ENCODE data around the gene KDM7A.

Gene KDM7A

DNA sequence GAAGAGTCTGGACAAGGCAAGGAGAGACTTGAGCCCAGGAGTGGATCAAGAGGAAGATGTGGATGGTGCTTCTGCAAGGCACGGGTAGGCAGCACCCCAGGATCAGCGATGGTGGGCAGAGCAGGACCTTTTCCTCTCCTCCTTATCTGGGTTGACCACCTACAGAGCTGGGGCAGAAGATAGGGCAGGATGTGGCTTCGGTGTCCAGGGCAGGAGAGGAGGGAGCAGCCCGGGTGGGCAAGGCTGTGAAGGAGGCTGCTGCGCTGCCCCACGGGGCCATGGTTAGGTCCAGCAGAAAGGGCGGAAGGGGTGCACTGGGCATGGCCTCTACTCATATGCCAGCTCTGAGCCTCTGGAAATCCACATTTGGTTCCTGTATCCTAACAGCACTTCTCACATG lies 94.0 kb downstream of the KDM7A start:
- DNase-seq (ENCODE audit: low read depth in 2 of 2) = no peak

DNA sequence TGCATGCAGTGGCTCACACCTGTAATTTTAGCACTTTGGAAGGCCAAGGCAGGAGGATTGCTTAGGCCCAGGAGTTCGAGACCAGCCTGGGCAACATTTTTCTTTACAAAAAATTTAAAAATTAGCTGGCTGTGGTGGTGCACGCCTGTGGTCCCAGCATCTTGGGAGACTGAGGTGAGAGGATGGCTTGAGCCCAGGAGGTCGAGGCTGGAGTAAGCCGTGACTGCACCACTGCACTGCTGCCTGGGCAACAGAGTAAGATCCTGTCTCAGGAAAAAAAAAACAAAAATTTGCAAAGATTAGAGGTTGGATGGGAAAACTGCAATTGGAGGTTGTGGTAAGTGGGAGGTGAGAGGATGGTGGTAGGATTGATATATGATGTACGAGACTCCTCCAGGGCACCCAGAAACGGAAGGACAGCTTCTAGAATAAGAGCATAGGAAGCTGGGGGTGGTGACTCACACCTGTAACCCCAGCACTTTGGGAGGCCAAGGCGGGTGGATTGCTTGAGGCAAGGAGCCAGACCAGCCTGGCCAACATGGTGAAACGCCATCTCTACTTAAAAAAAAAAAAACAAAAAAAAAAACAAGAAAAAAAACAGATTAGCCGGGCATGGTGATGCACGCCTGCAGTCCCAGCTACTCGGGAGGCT lies 94.9 kb downstream of the KDM7A start:
- DNase-seq (ENCODE audit: low read depth in 2 of 2) = no peak

DNA sequence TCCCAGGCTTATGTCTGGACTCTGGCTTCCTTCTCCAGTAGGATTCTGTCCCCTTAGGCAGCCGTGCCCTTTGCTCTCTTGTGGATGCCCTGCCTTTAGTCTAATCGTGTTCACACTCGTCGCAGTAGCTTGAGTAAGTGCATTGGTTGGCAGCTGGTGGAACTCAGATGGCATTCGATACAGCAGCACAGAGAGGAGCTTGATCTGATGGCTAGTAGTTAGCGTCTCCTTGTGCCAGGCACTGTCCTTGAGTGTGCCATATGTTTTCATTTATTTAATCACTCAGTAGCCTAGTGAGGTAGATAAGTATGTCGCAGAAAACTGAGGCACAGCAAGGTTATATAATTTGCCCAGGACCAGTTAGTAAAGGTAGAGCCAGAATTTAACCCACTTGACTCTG lies 95.9 kb downstream of the KDM7A start:
- DNase-seq (ENCODE audit: low read depth in 2 of 2) = no peak

- DNase-seq (ENCODE audit: low read depth in 2 of 2) = no peak
These were observed 97.7 kb downstream of the KDM7A start for GRCh38 chr7:140079121-140079536.

GRCh38 chr7:140078392-140078791 lies 98.4 kb downstream of the KDM7A start:
- no peak for DNase-seq (ENCODE audit: low read depth in 2 of 2)

DNA sequence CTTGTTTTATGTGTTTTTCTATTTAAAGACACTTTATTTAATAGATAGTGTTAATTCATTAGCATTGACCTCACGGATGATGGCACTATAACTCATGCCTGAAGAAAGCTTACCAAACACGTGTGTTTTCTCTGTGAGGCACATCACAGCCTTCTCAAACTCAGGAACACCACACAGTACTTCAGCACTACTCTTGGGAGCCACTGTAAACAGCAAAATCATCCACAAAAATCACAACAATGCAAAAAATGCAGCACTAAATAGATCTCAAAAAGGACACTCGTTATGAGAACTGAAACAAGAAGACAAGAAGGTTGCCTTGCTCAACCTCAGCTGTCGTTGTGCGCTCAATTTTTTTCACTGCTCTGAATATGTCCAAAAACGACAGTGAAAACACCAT lies 102.0 kb downstream of the KDM7A start:
- DNase-seq (ENCODE audit: low read depth in 2 of 2) = no peak

DNA sequence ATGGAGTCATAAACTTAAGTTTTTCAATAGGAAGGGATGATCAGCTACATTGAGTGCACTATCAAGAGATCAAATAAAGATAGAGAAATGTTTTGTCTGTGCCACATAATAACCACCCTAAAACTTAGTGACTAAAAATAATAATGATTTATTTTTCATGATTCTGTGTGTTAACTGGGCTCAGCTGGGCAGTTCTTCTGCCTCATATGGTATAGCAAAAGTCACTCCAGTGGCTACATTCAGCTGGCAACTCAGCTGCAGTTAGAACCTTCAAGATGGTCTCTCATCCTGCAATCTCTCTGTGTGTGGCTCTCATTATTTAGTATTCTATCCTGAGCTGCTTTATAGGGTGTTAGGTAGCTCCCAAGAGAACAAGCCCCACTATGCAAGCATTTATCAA lies 106.2 kb downstream of the KDM7A start:
- no peak for DNase-seq (ENCODE audit: low read depth in 2 of 2)

DNA sequence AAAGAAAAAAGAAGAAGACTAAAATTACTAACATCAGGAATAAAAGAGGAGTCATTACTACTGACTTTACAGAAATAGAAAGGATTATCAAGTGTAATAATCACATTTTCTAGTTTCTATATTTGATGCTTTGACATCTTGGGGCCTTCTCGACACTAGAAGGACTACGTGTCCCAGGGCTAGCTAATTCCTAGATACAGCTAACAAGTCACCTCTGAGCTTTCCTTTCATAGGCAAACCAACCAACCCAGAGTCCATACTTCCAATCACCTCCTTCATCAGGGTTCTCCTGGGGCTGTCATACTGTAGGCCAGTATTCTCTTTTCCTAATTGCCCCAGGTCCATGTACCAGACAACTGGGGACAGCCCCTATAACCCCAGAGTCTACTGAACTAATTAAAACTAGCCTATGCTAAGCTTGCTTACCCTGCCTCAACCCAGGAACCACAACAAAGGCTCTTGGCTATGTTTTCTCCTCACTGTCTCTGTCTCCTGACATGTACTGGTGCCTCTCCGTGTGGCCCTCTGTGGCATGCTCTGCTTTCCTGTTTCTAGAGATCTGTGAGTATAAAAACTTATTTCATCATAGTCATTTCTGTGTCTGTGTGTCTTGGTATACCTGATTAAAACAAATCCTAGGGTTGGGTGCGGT lies 107.4 kb downstream of the KDM7A start:
- DNase-seq (ENCODE audit: low read depth in 2 of 2) = no peak

GRCh38 chr7:140068033-140068432 lies 108.8 kb downstream of the KDM7A start:
- no peak for DNase-seq (ENCODE audit: low read depth in 2 of 2)

DNA sequence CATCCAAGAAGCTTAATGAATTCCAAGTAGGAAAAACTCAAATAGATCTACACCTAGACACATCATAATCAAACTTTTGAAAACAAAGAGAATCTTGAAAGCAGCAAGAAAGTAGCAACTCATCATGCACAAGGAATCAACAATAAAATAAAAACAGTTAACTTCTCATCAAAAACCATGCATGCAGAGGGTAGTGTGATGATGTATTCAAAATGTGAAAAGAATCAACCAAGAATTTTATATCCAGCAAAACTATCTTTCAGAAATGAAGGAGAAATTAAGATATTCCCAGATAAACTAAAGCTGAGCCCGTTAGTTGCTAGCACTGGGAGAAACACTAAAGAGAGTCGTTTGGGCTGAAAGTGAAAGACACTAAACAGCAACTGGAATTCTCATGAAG lies 109.7 kb downstream of the KDM7A start:
- DNase-seq (ENCODE audit: low read depth in 2 of 2) = no peak

GRCh38 chr7:140062528-140063299 lies 114.1 kb downstream of the KDM7A start, which contains the start of gene PARP12:
PARP12 (minus strand) TSS chr7:140062951; CDS start chr7:140062847, 104 bp downstream.
- DNase-seq (ENCODE audit: low read depth in 2 of 2) = peak; percentile 75 to 83

DNA sequence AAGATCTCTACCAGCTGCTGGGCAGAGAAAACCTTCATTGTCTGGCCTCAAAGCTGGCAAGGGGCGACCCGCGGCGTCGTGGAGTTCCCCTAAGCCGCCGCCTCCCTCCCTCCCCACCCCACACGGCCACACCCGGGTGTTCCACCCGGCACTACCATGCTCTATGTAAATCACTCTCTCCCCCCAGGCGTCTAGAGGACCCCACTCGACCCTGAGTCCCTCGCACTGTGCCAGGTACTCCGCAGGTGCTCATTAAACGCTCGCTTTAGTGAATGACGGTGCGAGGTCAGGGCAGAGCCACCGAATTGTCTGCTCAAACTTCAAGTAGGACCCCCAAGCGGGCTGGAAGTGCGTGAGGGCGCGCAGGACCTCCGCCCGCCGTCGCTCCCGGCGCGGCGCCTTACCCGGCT lies 114.7 kb downstream of the KDM7A start:
- DNase-seq (ENCODE audit: low read depth in 2 of 2) = peak; percentile 34 to 37

GRCh38 chr7:140061607-140061930 lies 115.2 kb downstream of the KDM7A start:
- no peak for DNase-seq (ENCODE audit: low read depth in 2 of 2)

DNA sequence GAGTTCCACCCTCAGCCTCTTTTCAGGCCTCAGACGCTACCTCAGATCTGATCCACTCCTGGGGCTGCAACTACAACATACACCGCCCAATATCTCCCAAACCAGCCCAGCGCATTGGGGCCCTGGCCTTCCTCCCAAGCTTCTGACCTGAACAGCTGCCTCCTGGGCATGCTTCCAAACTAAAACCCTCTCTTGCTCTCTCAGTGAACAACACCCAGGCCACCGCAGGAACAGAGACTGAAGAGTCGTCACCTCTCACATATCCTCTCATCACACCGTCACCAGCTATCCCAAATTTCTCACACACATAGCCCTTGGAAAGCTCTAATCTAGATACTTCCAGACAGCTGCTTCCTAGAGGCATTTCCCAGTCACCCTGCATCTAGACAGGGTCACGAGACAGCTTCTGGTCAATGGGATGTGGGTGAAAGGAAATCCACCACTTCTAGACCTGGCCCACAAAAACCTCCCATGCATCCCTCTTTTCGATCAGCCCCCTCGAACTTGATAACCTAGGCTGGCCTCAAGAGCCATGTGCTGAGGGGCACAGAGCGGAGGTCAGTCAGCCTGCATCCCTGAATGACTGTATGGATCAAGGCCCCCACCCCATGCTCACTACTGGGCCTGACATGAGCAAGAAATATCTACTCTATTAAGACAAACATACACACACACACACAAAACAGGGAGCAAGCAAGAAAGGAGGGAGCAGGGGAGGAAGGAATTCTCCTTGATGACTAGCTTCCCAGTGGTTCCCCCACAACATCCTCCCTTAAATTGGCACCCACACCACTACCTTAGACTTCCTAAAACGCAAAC lies 115.8 kb downstream of the KDM7A start:
- no peak for DNase-seq (ENCODE audit: low read depth in 2 of 2)

DNA sequence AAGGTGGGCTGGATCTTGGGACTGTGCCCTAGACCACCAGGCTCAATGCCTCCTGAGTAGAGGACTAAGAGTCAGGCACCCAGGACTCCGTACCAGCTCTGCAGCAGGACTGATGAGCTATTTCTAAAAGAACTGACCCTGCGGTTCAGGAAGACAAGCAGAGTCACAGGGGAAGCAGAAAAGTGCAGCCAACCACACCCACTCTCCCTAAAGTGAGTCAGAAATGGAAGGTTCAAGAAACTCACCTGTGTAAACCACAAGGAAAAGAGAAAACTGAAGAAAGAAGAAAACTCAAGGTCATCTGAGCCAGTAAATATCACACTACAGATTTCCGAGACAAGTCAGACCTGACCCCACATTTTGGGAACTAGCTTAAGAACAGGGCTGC lies 116.5 kb downstream of the KDM7A start:
- no peak for DNase-seq (ENCODE audit: low read depth in 2 of 2)

GRCh38 chr7:140059273-140060242 lies 117.2 kb downstream of the KDM7A start:
- DNase-seq (ENCODE audit: low read depth in 2 of 2) = peak in 1 of 2 donors; percentile 37

GRCh38 chr7:140058517-140058916 lies 118.3 kb downstream of the KDM7A start:
- no peak for DNase-seq (ENCODE audit: low read depth in 2 of 2)

DNA sequence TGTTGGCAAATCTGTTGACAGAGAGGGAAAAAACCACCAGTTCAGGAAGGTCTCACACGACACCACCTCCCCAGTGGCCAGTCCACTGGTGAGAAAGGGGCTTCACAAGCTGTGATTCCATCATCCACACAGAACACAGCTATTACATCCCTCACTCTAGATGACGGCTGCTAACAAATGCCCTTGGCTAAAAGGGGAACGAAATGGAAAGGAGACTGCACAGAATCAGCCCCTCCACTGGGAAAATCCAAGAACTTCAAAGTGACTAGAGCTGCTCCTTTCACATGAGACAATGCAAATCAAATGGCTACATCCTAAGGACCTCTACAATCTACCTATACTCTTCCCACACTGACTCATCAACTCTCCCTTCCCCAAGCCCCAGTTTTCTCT lies 119.6 kb downstream of the KDM7A start:
- DNase-seq (ENCODE audit: low read depth in 2 of 2) = no peak

GRCh38 chr7:140056431-140057142 lies 120.2 kb downstream of the KDM7A start:
- DNase-seq (ENCODE audit: low read depth in 2 of 2) = no peak

- no peak for DNase-seq (ENCODE audit: low read depth in 2 of 2)
These were observed 121.0 kb downstream of the KDM7A start for GRCh38 chr7:140055833-140056232.

All from stimulated activated CD8-positive, alpha-beta memory T cell treated with anti-CD3 and anti-CD28 coated beads, Interleukin-15, amount 100 ng/mL, for 4 hours (primary cell).